ENCODE results near the gene MTCH1. TPM values are rescaled to one million over a fixed set of nuclear protein-coding genes. Genes with fewer than 3 reads are reported as not detected.
A peak's percentile ranks its signal among the peaks of the same experiment; 100 is the strongest.

MTCH1 gene
- total and polyA plus RNA-seq, 9 of the 15 experiments (the other 6 are each of a cell fraction or from before 2014, with no cell fraction given) = 7.9 to 161 (median 118) TPM

DNA sequence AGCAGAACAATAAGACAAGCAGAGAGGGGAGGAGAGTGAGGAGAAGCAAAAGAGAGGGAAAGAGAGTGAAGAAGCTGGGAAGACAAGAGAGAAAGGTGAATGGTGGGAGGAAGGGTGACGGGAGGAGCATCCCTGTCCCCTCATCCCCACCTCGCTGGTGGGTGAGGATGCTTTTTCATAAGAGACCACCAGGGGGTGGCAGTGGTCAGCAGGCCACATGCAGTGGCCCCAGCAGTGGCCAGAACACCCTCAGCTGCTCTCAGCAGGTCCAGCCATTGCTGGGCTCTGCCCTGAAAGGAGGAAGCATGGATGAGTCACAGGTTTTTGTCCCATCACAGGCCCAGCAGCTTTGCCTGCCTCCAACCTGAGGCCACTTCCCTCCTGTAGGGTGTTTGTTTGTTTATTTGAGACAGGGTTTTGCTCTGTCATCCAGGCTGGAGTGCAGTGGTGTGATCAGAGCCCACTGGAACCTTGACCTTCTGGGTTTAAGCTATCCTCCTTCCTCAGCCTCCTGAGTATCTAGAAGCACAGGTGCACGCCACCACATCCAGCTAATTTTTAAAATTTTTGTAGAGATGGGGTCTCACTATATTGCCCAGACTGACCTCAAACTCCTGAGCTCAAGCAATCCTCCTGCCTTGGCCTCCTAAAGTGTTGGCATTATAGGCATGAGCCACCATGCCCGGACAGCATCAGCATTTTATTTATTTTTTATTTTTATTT is 43.4 kb upstream of the MTCH1 start (continued):
- TF ChIP-seq, protein P1, sequence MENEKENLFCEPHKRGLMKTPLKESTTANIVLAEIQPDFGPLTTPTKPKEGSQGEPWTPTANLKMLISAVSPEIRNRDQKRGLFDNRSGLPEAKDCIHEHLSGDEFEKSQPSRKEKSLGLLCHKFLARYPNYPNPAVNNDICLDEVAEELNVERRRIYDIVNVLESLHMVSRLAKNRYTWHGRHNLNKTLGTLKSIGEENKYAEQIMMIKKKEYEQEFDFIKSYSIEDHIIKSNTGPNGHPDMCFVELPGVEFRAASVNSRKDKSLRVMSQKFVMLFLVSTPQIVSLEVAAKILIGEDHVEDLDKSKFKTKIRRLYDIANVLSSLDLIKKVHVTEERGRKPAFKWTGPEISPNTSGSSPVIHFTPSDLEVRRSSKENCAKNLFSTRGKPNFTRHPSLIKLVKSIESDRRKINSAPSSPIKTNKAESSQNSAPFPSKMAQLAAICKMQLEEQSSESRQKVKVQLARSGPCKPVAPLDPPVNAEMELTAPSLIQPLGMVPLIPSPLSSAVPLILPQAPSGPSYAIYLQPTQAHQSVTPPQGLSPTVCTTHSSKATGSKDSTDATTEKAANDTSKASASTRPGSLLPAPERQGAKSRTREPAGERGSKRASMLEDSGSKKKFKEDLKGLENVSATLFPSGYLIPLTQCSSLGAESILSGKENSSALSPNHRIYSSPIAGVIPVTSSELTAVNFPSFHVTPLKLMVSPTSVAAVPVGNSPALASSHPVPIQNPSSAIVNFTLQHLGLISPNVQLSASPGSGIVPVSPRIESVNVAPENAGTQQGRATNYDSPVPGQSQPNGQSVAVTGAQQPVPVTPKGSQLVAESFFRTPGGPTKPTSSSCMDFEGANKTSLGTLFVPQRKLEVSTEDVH (IDR thresholded peaks at IDR 0.05; ENCODE audit: low read depth, partially characterized antibody) = no peak
- TF ChIP-seq NCOA4 (IDR thresholded peaks at IDR 0.05; ENCODE audit: partially characterized antibody) = no peak
- peak; percentile 54 for TF ChIP-seq RBM39 (optimal IDR thresholded peaks at IDR 0.05; ENCODE audit: low read depth, low read length)
- TF ChIP-seq HMBOX1 (IDR thresholded peaks at IDR 0.05) = no peak
- peak; percentile 90 for TF ChIP-seq CBX1 (IDR thresholded peaks at IDR 0.05; ENCODE audit: low read depth)
- no peak for TF ChIP-seq HDAC8 (tag; IDR thresholded peaks at IDR 0.05)
- peak in 1 of 2 experiments; percentile 87; a peak in 2 of 4 replicates for TF ChIP-seq TEAD1 (CRISPR knock-in tag; IDR thresholded peaks at IDR 0.05)
- no peak for TF ChIP-seq FOXO4 (CRISPR knock-in tag; IDR thresholded peaks at IDR 0.05)
